Stimulated activated CD8-positive, alpha-beta memory T cell treated with anti-CD3 and anti-CD28 coated beads, Interleukin-4, amount 100 ng/mL, for 4 hours (primary cell): ENCODE measurements around the gene NAT16.
"Not testable (repeated sequence)": the region's sequence is repeated elsewhere in the genome, so short reads cannot be mapped to it uniquely, and the experiment has no call there.

Experiments
- DNase-seq, 2 donors: peaks; one replicate each; pipeline ENCODE4 v3.0.0-alpha.2; 2020; ENCODE audit warnings: low read depth in 2 of 2, low spot score in 1 of 2

Gene NAT16

DNA sequence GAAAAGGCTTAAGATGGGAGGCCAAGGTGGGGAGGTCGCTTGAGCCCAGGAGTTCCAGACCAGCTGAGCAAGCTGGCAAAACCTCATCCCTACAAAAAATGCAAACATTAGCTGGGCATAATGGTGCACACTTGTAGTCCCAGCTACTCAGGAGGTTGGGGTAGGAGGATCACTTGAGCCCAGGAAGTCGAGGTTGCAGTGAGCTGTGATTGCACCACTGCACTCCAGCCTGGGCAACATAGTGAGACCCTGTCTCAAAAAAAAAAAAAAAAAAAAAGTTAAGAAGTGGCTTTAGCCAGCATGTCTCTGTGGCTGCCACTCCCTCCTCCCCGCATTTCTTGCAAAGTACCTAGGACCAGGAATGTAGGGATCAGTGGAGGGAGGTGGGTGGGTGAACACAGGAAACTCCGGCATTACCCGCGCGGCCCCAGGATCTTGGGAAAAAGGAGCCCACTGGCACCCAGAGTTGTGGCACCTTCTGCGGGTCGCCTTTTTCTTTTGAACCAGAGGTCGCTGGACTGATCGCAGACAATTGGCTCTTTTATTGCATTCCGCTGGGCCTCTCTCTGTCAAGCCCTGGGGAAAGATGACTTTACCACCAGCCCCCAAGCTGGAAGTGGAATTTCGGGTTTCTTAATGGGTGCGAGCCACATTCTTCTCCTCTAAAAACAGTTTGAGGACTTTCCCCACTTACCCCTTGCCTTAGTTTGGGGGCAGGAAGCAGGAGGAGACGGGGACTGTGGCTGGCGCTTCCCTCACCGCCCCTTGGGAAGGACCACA lies 18.2 kb downstream of the NAT16 start:
- no peak for DNase-seq

DNA sequence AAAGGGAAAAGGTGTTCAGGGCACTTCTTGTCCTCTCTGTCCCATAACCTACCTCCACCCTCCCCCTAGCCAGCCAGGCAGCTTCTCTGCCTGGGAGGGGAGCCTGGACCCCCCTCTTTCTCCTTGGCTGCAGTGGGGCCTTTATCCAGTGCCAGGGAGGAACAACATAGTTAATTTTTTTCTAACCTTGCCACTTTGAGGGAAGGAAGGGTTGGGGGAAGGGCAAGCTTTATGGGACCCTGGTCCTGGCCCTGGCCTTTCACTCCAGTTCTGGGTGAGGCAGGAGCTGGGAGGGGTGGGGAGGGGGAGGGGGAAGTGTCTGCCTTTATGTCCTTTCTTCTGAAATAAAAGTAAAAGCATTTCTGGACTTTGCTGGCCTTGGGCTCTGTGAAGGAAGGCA lies 19.2 kb downstream of the NAT16 start:
- DNase-seq = no peak

DNA sequence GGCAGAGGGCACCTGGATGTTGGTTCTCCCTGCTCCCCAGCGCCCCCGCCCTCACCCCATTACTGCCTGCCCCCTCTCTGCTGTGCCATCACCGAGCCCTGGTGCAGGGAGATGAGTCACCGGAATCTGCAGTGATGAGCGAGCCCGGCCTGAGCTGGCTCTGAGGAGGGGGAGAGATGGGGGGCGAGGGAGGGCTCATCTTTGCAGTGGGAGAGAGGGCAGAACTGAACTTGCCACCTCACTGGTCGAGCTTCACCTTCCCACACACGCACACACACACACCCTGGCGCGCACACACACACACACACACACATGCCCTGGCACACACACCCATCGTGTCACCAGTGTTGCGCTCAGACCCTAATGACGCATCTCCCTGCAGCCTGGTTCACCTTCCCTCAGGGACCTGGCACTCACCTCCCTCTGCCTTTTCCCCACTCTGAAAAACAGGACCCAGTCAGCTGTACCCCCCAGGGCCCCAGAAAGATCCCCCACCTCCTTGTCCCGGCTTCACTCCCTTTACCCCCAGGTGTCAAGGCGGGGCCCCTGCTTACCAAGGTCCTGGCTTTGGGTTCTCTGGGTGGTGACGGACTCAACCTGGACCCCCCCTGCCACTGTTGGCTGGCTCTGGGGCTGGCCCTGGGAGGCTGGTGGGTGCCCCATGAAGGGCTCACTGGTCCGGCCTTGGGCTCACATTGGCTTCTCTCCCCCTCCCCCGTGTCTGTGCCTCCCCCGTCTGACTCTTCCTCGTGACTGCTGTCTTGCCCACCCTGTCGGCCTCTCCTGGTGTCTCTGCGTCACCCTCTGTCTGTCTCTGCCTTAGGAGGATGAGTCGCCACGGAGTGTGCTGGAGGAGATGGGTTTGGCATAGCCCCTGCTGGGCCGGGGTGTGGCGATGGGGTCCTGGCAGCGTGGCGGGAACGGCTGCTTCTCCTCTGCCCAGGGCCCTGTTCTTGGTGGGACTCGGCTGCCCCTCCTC lies 20.1 kb downstream of the NAT16 start:
- no peak for DNase-seq

DNA sequence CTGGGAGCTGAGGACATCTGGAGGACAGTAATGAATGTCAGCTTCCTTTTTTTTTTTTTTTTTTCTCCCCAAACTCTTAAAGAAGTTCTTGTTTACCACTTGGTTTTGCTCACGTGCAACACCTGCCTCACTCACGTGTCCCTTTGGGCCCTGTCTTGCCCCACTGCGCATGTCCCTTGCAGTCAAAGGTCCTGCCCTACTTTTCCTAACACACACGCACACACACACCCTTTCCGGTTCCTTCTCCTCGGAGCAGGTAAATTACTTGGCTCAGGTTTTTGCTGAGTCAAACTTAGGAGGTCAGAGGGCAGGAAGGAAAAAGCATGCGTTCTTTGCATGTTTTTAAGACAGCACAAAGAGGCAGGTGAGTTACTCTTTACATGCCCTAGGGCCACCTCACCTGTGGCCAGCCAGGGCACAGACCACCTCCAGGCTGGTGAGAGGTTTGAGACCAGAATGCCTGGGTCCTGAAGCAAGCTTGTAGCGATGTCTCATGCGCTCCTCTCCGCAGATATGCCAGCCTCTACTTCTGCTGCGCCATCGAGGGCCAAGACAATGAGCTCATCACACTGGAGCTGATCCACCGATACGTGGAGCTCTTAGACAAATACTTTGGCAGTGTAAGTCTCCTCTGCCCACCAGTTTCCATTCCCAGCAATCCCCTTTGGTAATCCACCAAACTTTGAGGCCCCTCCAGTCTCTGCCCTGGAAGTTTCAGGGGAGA lies 23.1 kb downstream of the NAT16 start:
- no peak for DNase-seq

DNA sequence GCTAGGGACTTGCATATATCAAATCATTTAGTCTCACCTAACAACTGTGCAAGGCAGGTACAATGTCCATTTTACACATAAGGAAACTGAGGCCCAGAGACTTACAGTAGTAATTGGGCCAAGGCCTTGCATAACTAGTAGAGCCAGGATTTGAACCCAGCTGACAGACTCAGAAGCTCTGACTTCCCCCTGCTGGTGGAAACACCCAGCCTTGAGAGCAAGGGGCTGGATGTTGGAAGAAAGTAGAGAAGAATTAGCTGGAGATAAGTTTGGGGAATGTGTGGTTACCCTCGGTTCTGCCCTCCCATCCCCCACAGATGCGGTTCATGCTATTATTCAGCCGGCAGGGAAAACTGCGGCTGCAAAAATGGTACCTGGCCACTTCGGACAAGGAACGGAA lies 23.8 kb downstream of the NAT16 start:
- no peak for DNase-seq

- no peak for DNase-seq
Measured at GRCh38 chr7:101155303-101155702, 24.8 kb downstream of the NAT16 start.

DNA sequence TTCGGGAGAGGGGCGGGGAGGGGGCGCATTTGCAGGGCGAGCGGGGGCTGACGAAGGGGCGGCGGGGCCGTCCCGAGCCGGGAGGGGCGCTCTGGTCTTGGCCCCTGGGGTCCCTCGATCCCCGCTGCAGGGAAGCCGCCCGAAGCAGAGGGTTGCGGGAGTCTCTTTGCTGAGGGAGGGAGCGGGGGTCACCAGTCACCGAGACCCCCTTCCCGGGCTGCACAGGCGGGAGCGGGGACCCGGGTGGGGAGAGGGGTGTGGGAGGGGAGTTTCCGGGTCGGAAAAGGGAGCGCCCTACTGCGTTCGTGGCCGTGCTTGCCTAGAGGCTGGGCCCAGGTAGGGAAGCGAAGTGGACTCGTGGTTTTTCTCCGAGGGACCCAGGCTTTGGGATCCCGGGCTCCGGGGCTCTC lies 25.4 kb downstream of the NAT16 start:
- DNase-seq = no peak

GRCh38 chr7:101153969-101154692 lies 26.0 kb downstream of the NAT16 start, which contains the start of gene AP1S1:
Gene AP1S1, plus strand, starts transcription at chr7:101154476. Its CDS starts 39 bp downstream, at chr7:101154515.
- peak; percentile 75 to 82 for DNase-seq

DNA sequence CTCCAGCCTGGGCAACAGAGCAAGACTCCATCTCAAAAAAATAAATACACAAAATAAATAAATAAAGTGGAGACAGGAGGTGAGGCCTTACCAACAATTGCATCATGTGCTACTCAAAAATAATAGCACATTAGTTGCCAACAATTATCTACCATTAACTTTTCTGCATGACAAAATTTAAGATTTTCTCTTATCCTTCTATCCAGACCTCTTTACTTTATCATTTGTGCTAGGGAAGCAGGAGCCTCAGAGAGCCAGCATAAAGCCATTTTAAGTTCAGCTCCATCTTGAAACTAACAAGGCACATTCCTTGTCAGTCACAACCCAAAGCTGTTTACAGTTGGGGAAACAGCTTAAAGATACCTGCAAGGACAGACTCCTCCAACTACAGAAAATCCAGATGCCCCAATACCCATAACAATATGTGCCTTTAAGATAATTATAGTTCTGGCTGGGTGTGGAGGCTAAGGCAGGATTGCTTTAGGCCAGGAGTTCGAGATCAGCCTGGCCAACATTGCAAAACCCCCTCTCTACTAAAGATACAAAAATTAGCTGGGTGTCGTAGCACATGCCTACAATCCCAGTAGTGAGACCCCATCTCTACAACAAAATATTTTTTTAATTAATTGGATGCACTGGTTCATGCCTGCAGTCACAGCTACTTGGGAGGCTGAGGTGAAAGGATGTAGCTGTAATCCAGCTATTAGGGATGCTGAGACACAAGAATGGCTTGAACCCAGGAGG lies 28.0 kb downstream of the NAT16 start:
- DNase-seq = no peak

- no peak for DNase-seq
Measured at GRCh38 chr7:101140746-101141382, 39.2 kb downstream of the NAT16 start.

DNA sequence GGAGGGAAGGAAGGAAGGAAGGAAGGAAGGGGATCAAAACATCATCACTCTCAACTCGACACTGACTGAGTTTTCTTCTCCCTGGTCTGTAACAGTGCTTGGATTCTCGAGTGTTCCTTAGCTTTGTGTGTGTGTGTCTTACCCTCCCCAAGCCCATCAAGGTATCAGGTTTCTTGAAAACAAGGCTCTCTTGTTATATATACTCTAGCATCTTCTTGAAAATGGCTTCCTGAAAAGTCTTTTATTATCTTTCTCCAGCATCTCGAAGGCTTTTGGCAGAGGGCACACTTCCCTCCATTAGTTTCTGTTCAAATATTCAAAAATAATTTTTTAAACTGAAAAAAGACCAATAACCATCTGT lies 39.8 kb downstream of the NAT16 start:
- DNase-seq = no peak

GRCh38 chr7:101138213-101138870 lies 41.8 kb downstream of the NAT16 start:
- DNase-seq = peak; percentile 82 to 90

DNA sequence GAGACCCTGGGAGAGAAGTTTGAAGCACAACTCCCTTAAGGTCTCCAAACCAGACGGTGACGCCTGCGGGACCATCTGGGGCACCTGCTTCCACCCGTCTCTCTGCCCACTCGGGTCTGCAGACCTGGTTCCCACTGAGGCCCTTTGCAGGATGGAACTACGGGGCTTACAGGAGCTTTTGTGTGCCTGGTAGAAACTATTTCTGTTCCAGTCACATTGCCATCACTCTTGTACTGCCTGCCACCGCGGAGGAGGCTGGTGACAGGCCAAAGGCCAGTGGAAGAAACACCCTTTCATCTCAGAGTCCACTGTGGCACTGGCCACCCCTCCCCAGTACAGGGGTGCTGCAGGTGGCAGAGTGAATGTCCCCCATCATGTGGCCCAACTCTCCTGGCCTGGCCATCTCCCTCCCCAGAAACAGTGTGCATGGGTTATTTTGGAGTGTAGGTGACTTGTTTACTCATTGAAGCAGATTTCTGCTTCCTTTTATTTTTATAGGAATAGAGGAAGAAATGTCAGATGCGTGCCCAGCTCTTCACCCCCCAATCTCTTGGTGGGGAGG lies 42.4 kb downstream of the NAT16 start:
- DNase-seq = no peak

DNA sequence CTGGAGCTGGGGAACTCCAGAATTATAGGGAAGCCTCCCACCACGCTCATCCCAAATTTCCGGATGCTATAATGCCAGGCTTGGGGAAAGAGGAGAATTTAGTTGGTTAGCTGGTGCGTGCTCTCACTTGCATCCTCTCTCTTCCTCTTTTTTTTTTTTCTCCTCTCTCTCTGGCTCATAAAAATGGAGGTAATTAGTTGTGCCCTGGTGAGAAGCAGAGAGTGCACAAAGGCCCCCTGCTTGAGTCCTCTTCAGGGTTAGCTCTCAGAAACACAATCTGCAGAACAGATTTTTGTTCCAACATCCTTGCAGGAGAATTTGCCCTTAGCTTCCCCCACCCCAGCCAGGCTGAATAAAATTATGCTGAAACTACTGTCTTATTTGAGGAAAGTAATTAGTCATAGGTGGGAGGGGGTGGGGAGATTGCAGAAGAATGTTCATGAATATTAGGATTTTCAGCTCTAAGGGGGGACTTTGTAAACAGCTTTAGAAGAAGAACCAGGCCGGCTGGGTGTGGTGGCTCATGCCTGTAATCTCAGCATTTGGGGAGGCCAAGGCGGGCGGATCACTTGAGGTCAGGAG lies 45.6 kb downstream of the NAT16 start:
- no peak for DNase-seq

GRCh38 chr7:101133621-101134398 lies 46.3 kb downstream of the NAT16 start:
- DNase-seq = no peak

- not testable (repeated sequence) for DNase-seq
Measured at GRCh38 chr7:101132626-101133600, 47.2 kb downstream of the NAT16 start.
